ENCODE data around the gene TPT1.

TPT1 gene

DNA sequence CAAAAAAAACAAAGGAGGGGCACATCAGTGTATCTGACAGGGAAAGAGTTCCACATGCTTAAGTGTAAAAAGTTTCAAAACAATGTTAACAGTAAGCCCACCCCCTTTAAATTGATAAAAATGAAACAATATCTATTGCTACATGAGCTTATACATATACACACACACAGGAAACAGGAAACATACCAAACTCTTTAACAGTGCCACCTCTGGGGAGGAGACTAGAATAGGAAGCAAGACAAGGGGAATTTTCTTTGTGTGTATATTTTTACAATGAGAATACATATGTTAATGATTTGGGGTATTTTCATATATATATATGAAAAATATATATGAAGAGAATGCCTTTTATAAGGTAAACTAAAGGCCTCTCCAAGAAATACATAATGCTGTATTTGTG lies 44.7 kb downstream of the TPT1 start:
- ChIA-PET CTCF (no interaction called here), POLR2A (no interaction called here)
- TF ChIP-seq OVOL3 (tag by site-specific recombination; IDR thresholded peaks at IDR 0.05) (no peak), ZNF221 (tag by site-specific recombination; IDR thresholded peaks at IDR 0.05; ENCODE audit: borderline replicate concordance) (no peak), KLF10 (tag by site-specific recombination; IDR thresholded peaks at IDR 0.05) (no peak), ZNF558 (tag by site-specific recombination; IDR thresholded peaks at IDR 0.05) (no peak), ZNF571 (tag by site-specific recombination; IDR thresholded peaks at IDR 0.05) (no peak), ZNF394 (tag by site-specific recombination; IDR thresholded peaks at IDR 0.05; ENCODE audit: borderline replicate concordance) (no peak), ZNF544 (tag by site-specific recombination; IDR thresholded peaks at IDR 0.05) (no peak)
- no peak overlapping the region for H3K4me3 ChIP-seq (ENCODE audit: low read depth, low read length)
- H3K9me3 ChIP-seq (ENCODE audit: control insufficient read depth, insufficient read depth, low read depth, low read length): no peaks in the 10 kb centered on the region
- H3K36me3 ChIP-seq (ENCODE audit: control insufficient read depth in 2 of 2, insufficient read depth in 1 of 2, low read length in 2 of 2): no peaks in the 10 kb centered on the region
- no peak overlapping the region for H3K27ac ChIP-seq (ENCODE audit: extremely low read depth, low read depth, low read length)
- H3K4me1 ChIP-seq (ENCODE audit: control insufficient read depth, insufficient read depth, low read length): no peaks in the 10 kb centered on the region

DNA sequence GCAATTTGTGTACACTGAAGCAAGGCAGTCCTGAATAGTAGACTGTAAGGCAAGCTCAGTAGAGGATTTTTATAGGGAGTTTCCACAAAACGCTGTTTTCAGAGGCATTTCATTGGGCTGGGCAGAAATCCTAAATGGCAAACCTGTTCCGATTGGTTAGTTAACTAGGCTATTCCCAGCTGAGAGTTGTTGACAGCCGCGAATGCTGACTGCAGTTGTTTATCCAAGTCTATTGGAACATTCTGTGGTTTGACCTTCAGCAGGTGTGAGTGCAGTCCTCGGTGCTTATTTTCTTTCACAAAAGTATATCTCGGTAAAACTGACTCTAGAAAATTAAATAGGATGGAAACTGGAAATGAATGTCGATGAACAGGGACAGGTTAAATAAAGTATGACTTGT lies 45.4 kb downstream of the TPT1 start:
- H3K36me3 ChIP-seq (ENCODE audit: control insufficient read depth in 2 of 2, insufficient read depth in 1 of 2, low read length in 2 of 2): no peaks in the 10 kb centered on the region
- ChIA-PET CTCF (interaction anchor here (0.6 to 1.1 kb wide), 3 partner anchors 11 to 398 kb away, joined by 3 to 5 read pairs (median 4); no protein-coding TSS in a partner anchor), POLR2A (no interaction called here)
- H3K9me3 ChIP-seq (ENCODE audit: control insufficient read depth, insufficient read depth, low read depth, low read length): no peaks in the 10 kb centered on the region
- no peak overlapping the region for H3K27ac ChIP-seq (ENCODE audit: extremely low read depth, low read depth, low read length)
- H3K4me3 ChIP-seq (ENCODE audit: low read depth, low read length): no peak overlapping the region
- H3K4me1 ChIP-seq (ENCODE audit: control insufficient read depth, insufficient read depth, low read length): no peaks in the 10 kb centered on the region
- TF ChIP-seq, protein P1, sequence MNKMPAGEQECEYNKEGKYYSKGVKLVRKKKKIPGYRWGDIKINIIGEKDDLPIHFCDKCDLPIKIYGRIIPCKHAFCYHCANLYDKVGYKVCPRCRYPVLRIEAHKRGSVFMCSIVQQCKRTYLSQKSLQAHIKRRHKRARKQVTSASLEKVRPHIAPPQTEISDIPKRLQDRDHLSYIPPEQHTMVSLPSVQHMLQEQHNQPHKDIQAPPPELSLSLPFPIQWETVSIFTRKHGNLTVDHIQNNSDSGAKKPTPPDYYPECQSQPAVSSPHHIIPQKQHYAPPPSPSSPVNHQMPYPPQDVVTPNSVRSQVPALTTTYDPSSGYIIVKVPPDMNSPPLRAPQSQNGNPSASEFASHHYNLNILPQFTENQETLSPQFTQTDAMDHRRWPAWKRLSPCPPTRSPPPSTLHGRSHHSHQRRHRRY (tag by site-specific recombination; IDR thresholded peaks at IDR 0.05): no peak
- TF ChIP-seq ZNF571 (tag by site-specific recombination; IDR thresholded peaks at IDR 0.05) (no peak), ZNF48 (tag by site-specific recombination; IDR thresholded peaks at IDR 0.05) (no peak), ZNF140 (tag by site-specific recombination; IDR thresholded peaks at IDR 0.05) (no peak), ZBTB7A (tag by site-specific recombination; IDR thresholded peaks at IDR 0.05; ENCODE audit: low read depth) (no peak), ZNF2 (tag by site-specific recombination; IDR thresholded peaks at IDR 0.05) (no peak), ZBTB20 (tag by site-specific recombination; IDR thresholded peaks at IDR 0.05) (no peak), ZNF211 (tag by site-specific recombination; IDR thresholded peaks at IDR 0.05; ENCODE audit: low read depth) (no peak), ZNF623 (tag by site-specific recombination; IDR thresholded peaks at IDR 0.05) (no peak)
- TF ChIP-seq, protein P2, sequence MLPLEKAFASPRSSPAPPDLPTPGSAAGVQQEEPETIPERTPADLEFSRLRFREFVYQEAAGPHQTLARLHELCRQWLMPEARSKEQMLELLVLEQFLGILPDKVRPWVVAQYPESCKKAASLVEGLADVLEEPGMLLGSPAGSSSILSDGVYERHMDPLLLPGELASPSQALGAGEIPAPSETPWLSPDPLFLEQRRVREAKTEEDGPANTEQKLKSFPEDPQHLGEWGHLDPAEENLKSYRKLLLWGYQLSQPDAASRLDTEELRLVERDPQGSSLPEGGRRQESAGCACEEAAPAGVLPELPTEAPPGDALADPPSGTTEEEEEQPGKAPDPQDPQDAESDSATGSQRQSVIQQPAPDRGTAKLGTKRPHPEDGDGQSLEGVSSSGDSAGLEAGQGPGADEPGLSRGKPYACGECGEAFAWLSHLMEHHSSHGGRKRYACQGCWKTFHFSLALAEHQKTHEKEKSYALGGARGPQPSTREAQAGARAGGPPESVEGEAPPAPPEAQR (tag by site-specific recombination; IDR thresholded peaks at IDR 0.05): no peak
- TF ChIP-seq, protein P3, sequence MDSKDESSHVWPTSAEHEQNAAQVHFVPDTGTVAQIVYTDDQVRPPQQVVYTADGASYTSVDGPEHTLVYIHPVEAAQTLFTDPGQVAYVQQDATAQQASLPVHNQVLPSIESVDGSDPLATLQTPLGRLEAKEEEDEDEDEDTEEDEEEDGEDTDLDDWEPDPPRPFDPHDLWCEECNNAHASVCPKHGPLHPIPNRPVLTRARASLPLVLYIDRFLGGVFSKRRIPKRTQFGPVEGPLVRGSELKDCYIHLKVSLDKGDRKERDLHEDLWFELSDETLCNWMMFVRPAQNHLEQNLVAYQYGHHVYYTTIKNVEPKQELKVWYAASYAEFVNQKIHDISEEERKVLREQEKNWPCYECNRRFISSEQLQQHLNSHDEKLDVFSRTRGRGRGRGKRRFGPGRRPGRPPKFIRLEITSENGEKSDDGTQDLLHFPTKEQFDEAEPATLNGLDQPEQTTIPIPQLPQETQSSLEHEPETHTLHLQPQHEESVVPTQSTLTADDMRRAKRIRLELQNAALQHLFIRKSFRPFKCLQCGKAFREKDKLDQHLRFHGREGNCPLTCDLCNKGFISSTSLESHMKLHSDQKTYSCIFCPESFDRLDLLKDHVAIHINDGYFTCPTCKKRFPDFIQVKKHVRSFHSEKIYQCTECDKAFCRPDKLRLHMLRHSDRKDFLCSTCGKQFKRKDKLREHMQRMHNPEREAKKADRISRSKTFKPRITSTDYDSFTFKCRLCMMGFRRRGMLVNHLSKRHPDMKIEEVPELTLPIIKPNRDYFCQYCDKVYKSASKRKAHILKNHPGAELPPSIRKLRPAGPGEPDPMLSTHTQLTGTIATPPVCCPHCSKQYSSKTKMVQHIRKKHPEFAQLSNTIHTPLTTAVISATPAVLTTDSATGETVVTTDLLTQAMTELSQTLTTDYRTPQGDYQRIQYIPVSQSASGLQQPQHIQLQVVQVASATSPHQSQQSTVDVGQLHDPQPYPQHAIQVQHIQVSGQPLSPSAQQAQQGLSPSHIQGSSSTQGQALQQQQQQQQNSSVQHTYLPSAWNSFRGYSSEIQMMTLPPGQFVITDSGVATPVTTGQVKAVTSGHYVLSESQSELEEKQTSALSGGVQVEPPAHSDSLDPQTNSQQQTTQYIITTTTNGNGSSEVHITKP (tag by site-specific recombination; IDR thresholded peaks at IDR 0.05): no peak
- TF ChIP-seq, protein P4, sequence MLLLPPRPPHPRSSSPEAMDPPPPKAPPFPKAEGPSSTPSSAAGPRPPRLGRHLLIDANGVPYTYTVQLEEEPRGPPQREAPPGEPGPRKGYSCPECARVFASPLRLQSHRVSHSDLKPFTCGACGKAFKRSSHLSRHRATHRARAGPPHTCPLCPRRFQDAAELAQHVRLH (tag by site-specific recombination; IDR thresholded peaks at IDR 0.05): no peak
- TF ChIP-seq, protein P5, sequence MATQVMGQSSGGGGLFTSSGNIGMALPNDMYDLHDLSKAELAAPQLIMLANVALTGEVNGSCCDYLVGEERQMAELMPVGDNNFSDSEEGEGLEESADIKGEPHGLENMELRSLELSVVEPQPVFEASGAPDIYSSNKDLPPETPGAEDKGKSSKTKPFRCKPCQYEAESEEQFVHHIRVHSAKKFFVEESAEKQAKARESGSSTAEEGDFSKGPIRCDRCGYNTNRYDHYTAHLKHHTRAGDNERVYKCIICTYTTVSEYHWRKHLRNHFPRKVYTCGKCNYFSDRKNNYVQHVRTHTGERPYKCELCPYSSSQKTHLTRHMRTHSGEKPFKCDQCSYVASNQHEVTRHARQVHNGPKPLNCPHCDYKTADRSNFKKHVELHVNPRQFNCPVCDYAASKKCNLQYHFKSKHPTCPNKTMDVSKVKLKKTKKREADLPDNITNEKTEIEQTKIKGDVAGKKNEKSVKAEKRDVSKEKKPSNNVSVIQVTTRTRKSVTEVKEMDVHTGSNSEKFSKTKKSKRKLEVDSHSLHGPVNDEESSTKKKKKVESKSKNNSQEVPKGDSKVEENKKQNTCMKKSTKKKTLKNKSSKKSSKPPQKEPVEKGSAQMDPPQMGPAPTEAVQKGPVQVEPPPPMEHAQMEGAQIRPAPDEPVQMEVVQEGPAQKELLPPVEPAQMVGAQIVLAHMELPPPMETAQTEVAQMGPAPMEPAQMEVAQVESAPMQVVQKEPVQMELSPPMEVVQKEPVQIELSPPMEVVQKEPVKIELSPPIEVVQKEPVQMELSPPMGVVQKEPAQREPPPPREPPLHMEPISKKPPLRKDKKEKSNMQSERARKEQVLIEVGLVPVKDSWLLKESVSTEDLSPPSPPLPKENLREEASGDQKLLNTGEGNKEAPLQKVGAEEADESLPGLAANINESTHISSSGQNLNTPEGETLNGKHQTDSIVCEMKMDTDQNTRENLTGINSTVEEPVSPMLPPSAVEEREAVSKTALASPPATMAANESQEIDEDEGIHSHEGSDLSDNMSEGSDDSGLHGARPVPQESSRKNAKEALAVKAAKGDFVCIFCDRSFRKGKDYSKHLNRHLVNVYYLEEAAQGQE (tag by site-specific recombination; IDR thresholded peaks at IDR 0.05): no peak
- TF ChIP-seq, protein P6, sequence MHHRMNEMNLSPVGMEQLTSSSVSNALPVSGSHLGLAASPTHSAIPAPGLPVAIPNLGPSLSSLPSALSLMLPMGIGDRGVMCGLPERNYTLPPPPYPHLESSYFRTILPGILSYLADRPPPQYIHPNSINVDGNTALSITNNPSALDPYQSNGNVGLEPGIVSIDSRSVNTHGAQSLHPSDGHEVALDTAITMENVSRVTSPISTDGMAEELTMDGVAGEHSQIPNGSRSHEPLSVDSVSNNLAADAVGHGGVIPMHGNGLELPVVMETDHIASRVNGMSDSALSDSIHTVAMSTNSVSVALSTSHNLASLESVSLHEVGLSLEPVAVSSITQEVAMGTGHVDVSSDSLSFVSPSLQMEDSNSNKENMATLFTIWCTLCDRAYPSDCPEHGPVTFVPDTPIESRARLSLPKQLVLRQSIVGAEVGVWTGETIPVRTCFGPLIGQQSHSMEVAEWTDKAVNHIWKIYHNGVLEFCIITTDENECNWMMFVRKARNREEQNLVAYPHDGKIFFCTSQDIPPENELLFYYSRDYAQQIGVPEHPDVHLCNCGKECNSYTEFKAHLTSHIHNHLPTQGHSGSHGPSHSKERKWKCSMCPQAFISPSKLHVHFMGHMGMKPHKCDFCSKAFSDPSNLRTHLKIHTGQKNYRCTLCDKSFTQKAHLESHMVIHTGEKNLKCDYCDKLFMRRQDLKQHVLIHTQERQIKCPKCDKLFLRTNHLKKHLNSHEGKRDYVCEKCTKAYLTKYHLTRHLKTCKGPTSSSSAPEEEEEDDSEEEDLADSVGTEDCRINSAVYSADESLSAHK (tag by site-specific recombination; IDR thresholded peaks at IDR 0.05): no peak
- TF ChIP-seq, protein P7, sequence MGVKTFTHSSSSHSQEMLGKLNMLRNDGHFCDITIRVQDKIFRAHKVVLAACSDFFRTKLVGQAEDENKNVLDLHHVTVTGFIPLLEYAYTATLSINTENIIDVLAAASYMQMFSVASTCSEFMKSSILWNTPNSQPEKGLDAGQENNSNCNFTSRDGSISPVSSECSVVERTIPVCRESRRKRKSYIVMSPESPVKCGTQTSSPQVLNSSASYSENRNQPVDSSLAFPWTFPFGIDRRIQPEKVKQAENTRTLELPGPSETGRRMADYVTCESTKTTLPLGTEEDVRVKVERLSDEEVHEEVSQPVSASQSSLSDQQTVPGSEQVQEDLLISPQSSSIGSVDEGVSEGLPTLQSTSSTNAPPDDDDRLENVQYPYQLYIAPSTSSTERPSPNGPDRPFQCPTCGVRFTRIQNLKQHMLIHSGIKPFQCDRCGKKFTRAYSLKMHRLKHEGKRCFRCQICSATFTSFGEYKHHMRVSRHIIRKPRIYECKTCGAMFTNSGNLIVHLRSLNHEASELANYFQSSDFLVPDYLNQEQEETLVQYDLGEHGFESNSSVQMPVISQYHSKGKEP (tag by site-specific recombination; IDR thresholded peaks at IDR 0.05): no peak
